OCI-LY1 (cell line): ENCODE measurements around the gene BTG4.

ENCODE experiments used
- H2AFZ ChIP-seq: fragments of 200-600 bp; sonication (generic), shearing (Covaris generic); 2 replicates; pipeline ENCODE4 v1.6.0; 2014; ENCODE audit warnings: antibody characterized with exemption, mild to moderate bottlenecking, low read length
- H3F3A ChIP-seq: fragments of 200-600 bp; sonication (generic), shearing (Covaris generic); 2 replicates; pipeline ENCODE4 v1.6.0; 2014; ENCODE audit warnings: mild to moderate bottlenecking, antibody characterized with exemption, low read length, moderate library complexity; ENCODE audit not compliant: insufficient read depth
- H3K27ac ChIP-seq: fragments of 200-600 bp; sonication (generic); 2 replicates; pipeline ENCODE4 v1.5.1; 2014; ENCODE audit warnings: low read length, mixed run types, mild to moderate bottlenecking, low read depth; ENCODE audit not compliant: poor library complexity, severe bottlenecking
- H3K27me3 ChIP-seq: fragments of 200-600 bp; sonication (generic); 2 replicates; pipeline ENCODE4 v1.6.0; 2014; ENCODE audit warnings: antibody characterized with exemption, mild to moderate bottlenecking, low read length, moderate library complexity; ENCODE audit not compliant: insufficient read depth
- H3K36me3 ChIP-seq: fragments of 200-600 bp; sonication (generic); 2 replicates; pipeline ENCODE4 v1.6.1; 2014; ENCODE audit warnings: mild to moderate bottlenecking, antibody characterized with exemption, low read length, moderate library complexity, mixed read lengths; ENCODE audit not compliant: insufficient read depth
- H3K4me1 ChIP-seq: fragments of 200-600 bp; sonication (generic); 2 replicates; pipeline ENCODE4 v1.5.1; 2014; ENCODE audit warnings: mild to moderate bottlenecking, low read length, moderate library complexity; ENCODE audit not compliant: insufficient read depth, severe bottlenecking
- H3K4me2 ChIP-seq: fragments of 200-600 bp; sonication (generic), shearing (Covaris generic); 2 replicates; pipeline ENCODE4 v1.6.1; 2014; ENCODE audit warnings: low read length
- H3K4me3 ChIP-seq: fragments of 200-600 bp; sonication (generic); 2 replicates; pipeline ENCODE4 v1.5.1; 2014; ENCODE audit warnings: low read length, low read depth, mild to moderate bottlenecking, mixed read lengths; ENCODE audit not compliant: poor library complexity, severe bottlenecking
- H3K79me2 ChIP-seq: fragments of 200-600 bp; shearing (Covaris generic); 2 replicates; pipeline ENCODE4 v1.6.1; 2016; ENCODE audit warnings: mixed run types, low read length, mixed read lengths; ENCODE audit not compliant: insufficient read depth
- H3K9ac ChIP-seq: fragments of 200-600 bp; sonication (generic), shearing (Covaris generic); 2 replicates; pipeline ENCODE4 v1.6.1; 2014; ENCODE audit warnings: mild to moderate bottlenecking, low read length, mixed read lengths
- H3K9me2 ChIP-seq: fragments of 200-600 bp; sonication (generic), shearing (Covaris generic); 2 replicates; pipeline ENCODE4 v1.6.1; 2014; ENCODE audit warnings: low read depth, mild to moderate bottlenecking, low read length, mixed read lengths
- H3K9me3 ChIP-seq: fragments of 200-600 bp; shearing (Covaris generic); 2 replicates; pipeline ENCODE4 v1.6.1; 2014; ENCODE audit warnings: low read length, mixed read lengths
- H4K20me1 ChIP-seq: fragments of 200-600 bp; sonication (generic), shearing (Covaris generic); 2 replicates; pipeline ENCODE4 v1.6.0; 2016; ENCODE audit warnings: mild to moderate bottlenecking, low read length; ENCODE audit not compliant: insufficient read depth
- CTCF ChIP-seq: fragments of 200-600 bp; sonication (generic), shearing (Covaris generic); IDR thresholded peaks from 2 replicates; pipeline ENCODE4 v1.5.1; 2017; ENCODE audit warnings: mild to moderate bottlenecking, antibody characterized with exemption, low read length, moderate library complexity, mixed read lengths
- EZH2 ChIP-seq: fragments of 200-600 bp; sonication (generic), shearing (Covaris generic); IDR thresholded peaks from 2 replicates; pipeline ENCODE4 v1.8.0; 2017; ENCODE audit warnings: borderline replicate concordance, mixed run types, mild to moderate bottlenecking, antibody characterized with exemption, low read length, moderate library complexity, mixed read lengths

Gene BTG4

GRCh38 chr11:111525456-111525855 is 13.3 kb upstream of the BTG4 start:
- no peak overlapping the region for H2AFZ ChIP-seq
- peaks cover 4% of the 10 kb centered on the region; the same call in 1 of the 2 replicates for H3K27me3 ChIP-seq
- H3K9me3 ChIP-seq, result no peaks in the 10 kb centered on the region
- H3K4me2 ChIP-seq, result no peak overlapping the region
- no peak overlapping the region for H3K9ac ChIP-seq
- H3K9me2 ChIP-seq, result no peaks in the 10 kb centered on the region
- no peaks in the 10 kb centered on the region for H3K36me3 ChIP-seq
- no peaks in the 10 kb centered on the region for H3K4me1 ChIP-seq
- H3F3A ChIP-seq, result no peaks in the 10 kb centered on the region
- no peak overlapping the region for H3K27ac ChIP-seq
- H3K79me2 ChIP-seq, result no peaks in the 10 kb centered on the region
- TF ChIP-seq EZH2 (no peak), CTCF (no peak)
- H3K4me3 ChIP-seq, result no peak overlapping the region
- no peaks in the 10 kb centered on the region for H4K20me1 ChIP-seq

GRCh38 chr11:111524056-111524455 is 11.9 kb upstream of the BTG4 start:
- Histone ChIP-seq H4K20me1 (no peaks in the 10 kb centered on the region), H3K79me2 (no peaks in the 10 kb centered on the region), H3K4me2 (no peak overlapping the region), H3K9ac (no peak overlapping the region), H3K9me3 (no peaks in the 10 kb centered on the region), H3K9me2 (no peaks in the 10 kb centered on the region), H3F3A (no peaks in the 10 kb centered on the region), H3K27me3 (peaks cover 4% of the 10 kb centered on the region; the same call in 1 of the 2 replicates), H3K27ac (no peak overlapping the region), H3K4me3 (no peak overlapping the region), H3K36me3 (no peaks in the 10 kb centered on the region), H3K4me1 (no peaks in the 10 kb centered on the region), H2AFZ (no peak overlapping the region)
- TF ChIP-seq EZH2, result no peak
- TF ChIP-seq CTCF, result no peak

- Histone ChIP-seq H3K9ac (no peak overlapping the region), H3K27me3 (peaks cover 4% of the 10 kb centered on the region; the same call in 1 of the 2 replicates), H2AFZ (no peak overlapping the region), H3K9me2 (no peaks in the 10 kb centered on the region), H3K79me2 (no peaks in the 10 kb centered on the region), H3K4me1 (no peaks in the 10 kb centered on the region), H3K4me2 (no peak overlapping the region), H3K4me3 (no peak overlapping the region), H3K9me3 (no peaks in the 10 kb centered on the region), H3F3A (no peaks in the 10 kb centered on the region), H4K20me1 (no peaks in the 10 kb centered on the region), H3K36me3 (no peaks in the 10 kb centered on the region), H3K27ac (no peak overlapping the region)
- TF ChIP-seq EZH2, result no peak
- no peak for TF ChIP-seq CTCF
Observed at GRCh38 chr11:111523343-111523742, 11.2 kb upstream of the BTG4 start.
